IMR-90 (cell line): ENCODE measurements around the gene OSBP2. TPM values are rescaled to one million over a fixed set of nuclear protein-coding genes. Genes with fewer than 3 reads are reported as not detected.

Experiments used
- ATAC-seq: fragments of 200-7000 bp; cut with Tn5 transposase; 2 replicates; pipeline ENCODE4 v1.9.1; 2020; ENCODE audit warnings: low read depth, mild to moderate bottlenecking, moderate library complexity
- BruUV-seq: library from RNA; stranded (reverse); fragments of 400-500 nt; replicated peaks from 2 replicates; lab custom pipeline; 2021; lab: Mats Ljungman, UMichigan
- CTCF ChIA-PET: fragments of 300-600 bp; formaldehyde crosslinking; extraction: SDS; loops from one replicate; lab custom pipeline; 2021; ENCODE audit warnings: antibody characterized with exemption; lab: Yijun Ruan, JAX
- POLR2A ChIA-PET: fragments of 300-600 bp; sonication (Branson Sonifier 250); formaldehyde crosslinking; loops from one replicate; lab custom pipeline; 2022; ENCODE audit warnings: antibody characterized with exemption; ENCODE audit not compliant: unreplicated experiment; lab: Charles Lee
- DNase-seq: peaks from one replicate; pipeline ENCODE4 v3.0.0; 2013
- H2AFZ ChIP-seq: replicated peaks from 2 replicates; pipeline ENCODE3; 2013; ENCODE audit warnings: low read length, mild to moderate bottlenecking; ENCODE audit not compliant: poor library complexity
- H2AK5ac ChIP-seq: 2 replicates; pipeline ENCODE4 v1.6.1; 2013; ENCODE audit warnings: low read depth, low read length, inconsistent platforms
- H2AK9ac ChIP-seq: replicated peaks from 2 replicates; pipeline ENCODE3; 2013; ENCODE audit warnings: mild to moderate bottlenecking, low read depth, low read length, moderate library complexity; ENCODE audit not compliant: poor library complexity
- H2BK120ac ChIP-seq: 2 replicates; pipeline ENCODE4 v1.6.1; 2013; ENCODE audit warnings: low read depth, low read length, inconsistent platforms
- H2BK15ac ChIP-seq: 3 replicates; pipeline ENCODE4 v1.6.1; 2013; ENCODE audit warnings: low read depth, low read length, inconsistent platforms
- H2BK20ac ChIP-seq: 2 replicates; pipeline ENCODE4 v1.6.1; 2013; ENCODE audit warnings: low read depth, mild to moderate bottlenecking, inconsistent platforms, low read length, moderate library complexity
- H2BK5ac ChIP-seq: 2 replicates; pipeline ENCODE4 v1.6.1; 2013; ENCODE audit warnings: mild to moderate bottlenecking, low read depth, low read length, inconsistent platforms; ENCODE audit not compliant: poor library complexity, severe bottlenecking
- H3K14ac ChIP-seq: replicated peaks from 2 replicates; pipeline ENCODE4 v1.6.1; 2013; ENCODE audit warnings: low read depth, low read length, inconsistent platforms
- H3K18ac ChIP-seq: 2 replicates; pipeline ENCODE4 v1.6.1; 2013; ENCODE audit warnings: low read depth, low read length, control low read depth
- H3K23ac ChIP-seq: 2 replicates; pipeline ENCODE4 v1.6.1; 2013; ENCODE audit warnings: low read depth, low read length, inconsistent platforms
- H3K27ac ChIP-seq: 2 replicates; pipeline ENCODE4 v1.5.1; 2013; ENCODE audit warnings: mild to moderate bottlenecking, control low read depth, low read length; ENCODE audit not compliant: insufficient read depth
- H3K27me3 ChIP-seq: 2 replicates; pipeline ENCODE4 v1.6.1; 2013; ENCODE audit warnings: low read length; ENCODE audit not compliant: control insufficient read depth, insufficient read depth
- H3K36me3 ChIP-seq: 2 replicates; pipeline ENCODE4 v1.6.1; 2013; ENCODE audit warnings: low read length, mixed read lengths; ENCODE audit not compliant: control insufficient read depth, insufficient read depth
- H3K4ac ChIP-seq: 2 replicates; pipeline ENCODE4 v1.6.1; 2013; ENCODE audit warnings: low read depth, low read length, inconsistent platforms
- H3K4me1 ChIP-seq: 2 replicates; pipeline ENCODE4 v1.6.1; 2013; ENCODE audit warnings: low read length, mixed read lengths; ENCODE audit not compliant: control insufficient read depth, insufficient read depth
- H3K4me2 ChIP-seq: 2 replicates; pipeline ENCODE4 v1.6.1; 2013; ENCODE audit warnings: low read depth, mild to moderate bottlenecking, control low read depth, low read length, moderate library complexity
- H3K4me3 ChIP-seq: 2 replicates; pipeline ENCODE4 v1.5.1; 2013; ENCODE audit warnings: low read depth, mild to moderate bottlenecking, control low read depth, low read length, moderate library complexity; ENCODE audit not compliant: insufficient read depth
- H3K56ac ChIP-seq: 2 replicates; pipeline ENCODE4 v1.6.1; 2013; ENCODE audit warnings: low read length, inconsistent platforms; ENCODE audit not compliant: insufficient read depth; ENCODE audit errors: extremely low read depth
- H3K79me1 ChIP-seq, 2 experiments: 2 replicates each; pipeline ENCODE4 v1.6.1; 2013; ENCODE audit warnings: low read length in 2 of 2, inconsistent platforms in 1 of 2, low read depth in 1 of 2
- H3K9ac ChIP-seq: 2 replicates; pipeline ENCODE4 v1.6.1; 2013; ENCODE audit warnings: low read depth, low read length, control low read depth
- H3K9me1 ChIP-seq: 2 replicates; pipeline ENCODE4 v1.6.1; 2013; ENCODE audit warnings: low read length, inconsistent platforms; ENCODE audit not compliant: insufficient read depth
- H3K9me3 ChIP-seq: 2 replicates; pipeline ENCODE4 v1.6.1; 2013; ENCODE audit warnings: low read length; ENCODE audit not compliant: control insufficient read depth, insufficient read depth
- H4K20me1 ChIP-seq: 2 replicates; pipeline ENCODE4 v1.6.1; 2013; ENCODE audit warnings: low read length, inconsistent platforms; ENCODE audit not compliant: insufficient read depth
- H4K5ac ChIP-seq: 2 replicates; pipeline ENCODE4 v1.6.1; 2013; ENCODE audit warnings: mild to moderate bottlenecking, low read depth, low read length, control low read depth
- H4K8ac ChIP-seq, 2 experiments: 2 replicates each; pipeline ENCODE4 v1.6.1; 2013; ENCODE audit warnings: low read depth in 2 of 2, low read length in 2 of 2, control low read depth in 1 of 2, inconsistent platforms in 1 of 2
- H4K91ac ChIP-seq: 2 replicates; pipeline ENCODE4 v1.6.1; 2013; ENCODE audit warnings: low read depth, low read length, inconsistent platforms; ENCODE audit not compliant: insufficient read depth
- BHLHE40 ChIP-seq: fragments of 150-350 bp; IDR thresholded peaks from 2 replicates; pipeline ENCODE4 v1.6.1; 2016; ENCODE audit warnings: mild to moderate bottlenecking, low read depth, low read length
- CHD1 ChIP-seq: IDR thresholded peaks from 2 replicates; pipeline ENCODE4 v1.6.1; 2012; ENCODE audit warnings: low read depth, low read length, improper control_type of control experiment
- CTCF ChIP-seq: conservative IDR thresholded peaks from 2 replicates; pipeline ENCODE4 v1.5.1; 2012; ENCODE audit warnings: mild to moderate bottlenecking, low read depth, low read length, improper control_type of control experiment
- ELK1 ChIP-seq: fragments of 150-350 bp; IDR thresholded peaks from 2 replicates; pipeline ENCODE4 v1.6.1; 2016; ENCODE audit warnings: low read depth, mild to moderate bottlenecking, low read length, moderate library complexity, borderline replicate concordance
- FOS ChIP-seq: fragments of 150-350 bp; IDR thresholded peaks from 2 replicates; pipeline ENCODE4 v1.6.1; 2016; ENCODE audit warnings: low read depth, low read length
- MAFK ChIP-seq: IDR thresholded peaks from 2 replicates; pipeline ENCODE4 v1.6.1; 2012; ENCODE audit warnings: low read depth, low read length, improper control_type of control experiment
- MXI1 ChIP-seq: IDR thresholded peaks from 2 replicates; pipeline ENCODE4 v1.6.1; 2012; ENCODE audit warnings: low read depth, mild to moderate bottlenecking, low read length, moderate library complexity, borderline replicate concordance
- NFE2L2 ChIP-seq: fragments of 150-350 bp; IDR thresholded peaks from 2 replicates; pipeline ENCODE4 v1.6.1; 2016; ENCODE audit warnings: low read depth, mild to moderate bottlenecking, low read length
- POLR2A ChIP-seq: IDR thresholded peaks from 2 replicates; pipeline ENCODE4 v1.6.1; 2012; ENCODE audit warnings: mild to moderate bottlenecking, low read depth, low read length
- RAD21 ChIP-seq: IDR thresholded peaks from 2 replicates; pipeline ENCODE4 v1.6.1; 2012; ENCODE audit warnings: low read length, improper control_type of control experiment
- RCOR1 ChIP-seq: IDR thresholded peaks from 2 replicates; pipeline ENCODE4 v1.6.1; 2012; ENCODE audit warnings: mild to moderate bottlenecking, low read length, improper control_type of control experiment; ENCODE audit not compliant: insufficient replicate concordance
- RFX5 ChIP-seq: IDR thresholded peaks from 2 replicates; pipeline ENCODE4 v1.8.0; 2012; ENCODE audit warnings: low read depth, mild to moderate bottlenecking, low read length, moderate library complexity
- SMC3 ChIP-seq: fragments of 150-350 bp; IDR thresholded peaks from 2 replicates; pipeline ENCODE4 v1.6.1; 2016; ENCODE audit warnings: low read depth, mild to moderate bottlenecking, antibody characterized with exemption, low read length, moderate library complexity
- WGBS, 2 experiments: methylation state at CpG; one replicate each; pipeline versions ENCODE4 v1.1.5 to v1.1.7; 2013; ENCODE audit warnings: missing lambda C conversion rate in 2 of 2; ENCODE audit not compliant: insufficient read length in 1 of 2; ENCODE audit errors: extremely low coverage in 2 of 2; 5-methylcytosine and 5-hydroxymethylcytosine counted together
- dilution Hi-C: fragments of 300-500 bp; cut with HindIII; formaldehyde crosslinking; loops from one replicate; pipeline ENCODE4 v1.14.3; 2018; ENCODE audit warnings: low sequenced_read_pairs; ENCODE audit not compliant: unreplicated experiment
- in situ Hi-C: fragments of 300-500 bp; cut with MboI; formaldehyde crosslinking; loops from 3 replicates; pipeline ENCODE4 v1.14.3; 2019; ENCODE audit warnings: low sequenced_read_pairs, inconsistent platforms, mixed read lengths
- intact Hi-C: fragments of 100-400 bp; cut with micrococcal nuclease; formaldehyde crosslinking; loops from 2 replicates; pipeline ENCODE4 v1.10.0; 2022
- polyA plus RNA-seq, 3 experiments: library from polyadenylated mRNA; depleted of rRNA; stranded (reverse); fragments of >200 nt; gene quantifications; 2 replicates each; pipeline ENCODE4 v1.2.3, GENCODE V29; 2012; ENCODE audit warnings: low replicate concordance in 1 of 3
- total RNA-seq: library from RNA; depleted of rRNA; stranded (reverse); fragments of >200 nt; gene quantifications from 2 replicates; pipeline ENCODE4 v1.2.3, GENCODE V29; 2012

The OSBP2 gene
- total and polyA plus RNA-seq, 2 of the 4 experiments (the other 2 are of a cell fraction) = 1.8 to 2.2 TPM

GRCh38 chr22:30893434-30894370 lies 199.0 kb downstream of the OSBP2 start (continued):
- TF ChIP-seq NFE2L2 (no peak), CHD1 (no peak)

- ChIA-PET POLR2A (no interaction called here), CTCF (interaction anchor here (0.6 to 0.9 kb wide), 2 partner anchors 10 to 290 kb away, joined by 3 read pairs; no protein-coding TSS in a partner anchor)
- Histone ChIP-seq H3K23ac (no peak overlapping the region), H3K36me3 (no peaks in the 10 kb centered on the region), H3K4me3 (no peak overlapping the region), H4K5ac (no peak overlapping the region), H3K4me2 (no peak overlapping the region), H2AK5ac (no peak overlapping the region), H2BK20ac (no peak overlapping the region), H3K9ac (no peak overlapping the region), H2BK5ac (no peak overlapping the region), H3K56ac (no peak overlapping the region), H3K27ac (no peak overlapping the region), H3K9me1 (no peaks in the 10 kb centered on the region), H2BK120ac (no peak overlapping the region), H3K4me1 (no peaks in the 10 kb centered on the region), H2BK15ac (no peak overlapping the region), H3K18ac (no peak overlapping the region), H3K27me3 (no peaks in the 10 kb centered on the region), H4K91ac (no peak overlapping the region), H3K14ac (no peak overlapping the region), H2AK9ac (no peak overlapping the region), H4K8ac (no peak overlapping the region), H2AFZ (no peak overlapping the region), H3K79me1 (no peaks in the 10 kb centered on the region), H4K20me1 (0 out of 2 replicates have a peak, but pooled peaks cover 3% of the 10 kb centered on the region), H3K4ac (no peak overlapping the region), H3K9me3 (peaks cover 3% of the 10 kb centered on the region)
- DNase-seq = no peak
- no peak for ATAC-seq
- dilution Hi-C loops = no loop called here
- in situ Hi-C loops = no loop called here
- no CpG with 5 or more reads among the region's 3 CpGs for WGBS, 2 experiments
- intact Hi-C loops = no loop called here
- BruUV-seq = no TSS peak
- no peak for TF ChIP-seq POLR2A
- no peak for TF ChIP-seq RCOR1
- no peak for TF ChIP-seq NFE2L2
- no peak for TF ChIP-seq FOS
- no peak for TF ChIP-seq BHLHE40
- TF ChIP-seq RAD21 = no peak
- TF ChIP-seq CHD1 = no peak
- no peak for TF ChIP-seq RFX5
- no peak for TF ChIP-seq CTCF
- TF ChIP-seq MXI1 = no peak
- TF ChIP-seq SMC3 = no peak
- no peak for TF ChIP-seq MAFK
- no peak for TF ChIP-seq ELK1
Observed at GRCh38 chr22:30894371-30894740, 199.7 kb downstream of the OSBP2 start.
